ENCODE measurements around the gene IFNW1. TPM values are rescaled to one million over a fixed set of nuclear protein-coding genes. Genes with fewer than 3 reads are reported as not detected.

IFNW1 gene
- total and polyA plus RNA-seq, 10 of the 15 experiments (the other 5 are each of a cell fraction or from before 2014, with no cell fraction given): 0.06 to 0.11 (median 0.09) TPM; not detected in 7

DNA sequence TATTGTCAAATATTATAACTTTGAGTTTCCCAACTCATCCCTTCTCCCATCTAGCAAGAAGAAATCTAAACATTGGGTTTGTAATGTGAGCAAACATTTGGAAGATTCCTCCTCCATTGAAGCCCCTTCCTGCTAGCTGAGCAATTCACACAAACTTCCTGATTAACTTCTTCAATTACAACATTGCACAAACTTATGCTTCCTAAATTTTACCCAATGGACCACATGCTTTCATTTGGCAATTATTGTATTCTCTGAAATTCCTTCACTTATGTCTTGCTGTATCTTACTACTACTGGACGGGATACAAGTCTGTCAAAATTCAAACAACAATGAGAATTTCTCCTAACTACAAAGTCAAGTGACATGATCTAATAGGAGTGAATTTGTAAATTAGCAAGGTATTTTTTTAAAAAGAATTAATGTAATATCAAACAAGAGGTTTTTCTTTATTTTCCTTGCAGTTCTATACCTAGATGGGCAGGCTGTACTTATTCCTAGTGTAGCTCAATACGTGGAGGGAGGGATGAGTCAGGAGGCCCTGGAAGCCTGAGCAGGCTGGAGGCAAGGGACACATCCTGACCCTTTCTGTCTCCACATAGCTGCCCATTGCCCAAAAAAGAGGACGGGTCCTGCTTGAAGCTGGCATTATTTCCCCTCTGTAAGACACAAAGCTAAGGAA, 11.8 kb upstream of the IFNW1 start (continued):
- TF ChIP-seq, protein P1, sequence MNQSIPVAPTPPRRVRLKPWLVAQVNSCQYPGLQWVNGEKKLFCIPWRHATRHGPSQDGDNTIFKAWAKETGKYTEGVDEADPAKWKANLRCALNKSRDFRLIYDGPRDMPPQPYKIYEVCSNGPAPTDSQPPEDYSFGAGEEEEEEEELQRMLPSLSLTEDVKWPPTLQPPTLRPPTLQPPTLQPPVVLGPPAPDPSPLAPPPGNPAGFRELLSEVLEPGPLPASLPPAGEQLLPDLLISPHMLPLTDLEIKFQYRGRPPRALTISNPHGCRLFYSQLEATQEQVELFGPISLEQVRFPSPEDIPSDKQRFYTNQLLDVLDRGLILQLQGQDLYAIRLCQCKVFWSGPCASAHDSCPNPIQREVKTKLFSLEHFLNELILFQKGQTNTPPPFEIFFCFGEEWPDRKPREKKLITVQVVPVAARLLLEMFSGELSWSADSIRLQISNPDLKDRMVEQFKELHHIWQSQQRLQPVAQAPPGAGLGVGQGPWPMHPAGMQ (IDR thresholded peaks at IDR 0.05; ENCODE audit: borderline replicate concordance): no peak
- TF ChIP-seq, protein P2, sequence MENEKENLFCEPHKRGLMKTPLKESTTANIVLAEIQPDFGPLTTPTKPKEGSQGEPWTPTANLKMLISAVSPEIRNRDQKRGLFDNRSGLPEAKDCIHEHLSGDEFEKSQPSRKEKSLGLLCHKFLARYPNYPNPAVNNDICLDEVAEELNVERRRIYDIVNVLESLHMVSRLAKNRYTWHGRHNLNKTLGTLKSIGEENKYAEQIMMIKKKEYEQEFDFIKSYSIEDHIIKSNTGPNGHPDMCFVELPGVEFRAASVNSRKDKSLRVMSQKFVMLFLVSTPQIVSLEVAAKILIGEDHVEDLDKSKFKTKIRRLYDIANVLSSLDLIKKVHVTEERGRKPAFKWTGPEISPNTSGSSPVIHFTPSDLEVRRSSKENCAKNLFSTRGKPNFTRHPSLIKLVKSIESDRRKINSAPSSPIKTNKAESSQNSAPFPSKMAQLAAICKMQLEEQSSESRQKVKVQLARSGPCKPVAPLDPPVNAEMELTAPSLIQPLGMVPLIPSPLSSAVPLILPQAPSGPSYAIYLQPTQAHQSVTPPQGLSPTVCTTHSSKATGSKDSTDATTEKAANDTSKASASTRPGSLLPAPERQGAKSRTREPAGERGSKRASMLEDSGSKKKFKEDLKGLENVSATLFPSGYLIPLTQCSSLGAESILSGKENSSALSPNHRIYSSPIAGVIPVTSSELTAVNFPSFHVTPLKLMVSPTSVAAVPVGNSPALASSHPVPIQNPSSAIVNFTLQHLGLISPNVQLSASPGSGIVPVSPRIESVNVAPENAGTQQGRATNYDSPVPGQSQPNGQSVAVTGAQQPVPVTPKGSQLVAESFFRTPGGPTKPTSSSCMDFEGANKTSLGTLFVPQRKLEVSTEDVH (IDR thresholded peaks at IDR 0.05; ENCODE audit: low read depth, partially characterized antibody): no peak
- TF ChIP-seq, protein P3, sequence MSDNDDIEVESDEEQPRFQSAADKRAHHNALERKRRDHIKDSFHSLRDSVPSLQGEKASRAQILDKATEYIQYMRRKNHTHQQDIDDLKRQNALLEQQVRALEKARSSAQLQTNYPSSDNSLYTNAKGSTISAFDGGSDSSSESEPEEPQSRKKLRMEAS (IDR thresholded peaks at IDR 0.05; ENCODE audit: low read depth, low read length): no peak
- TF ChIP-seq NFYB (IDR thresholded peaks at IDR 0.05; ENCODE audit: insufficient read depth, low read depth, low read length): no peak
- no peak for TF ChIP-seq CBFB (IDR thresholded peaks at IDR 0.05; ENCODE audit: low read depth)
- no peak for TF ChIP-seq FOXK2 (IDR thresholded peaks at IDR 0.05)
- no peak for TF ChIP-seq POLR2A (IDR thresholded peaks at IDR 0.05; ENCODE audit: low read depth, low read length)
- TF ChIP-seq, protein P4, sequence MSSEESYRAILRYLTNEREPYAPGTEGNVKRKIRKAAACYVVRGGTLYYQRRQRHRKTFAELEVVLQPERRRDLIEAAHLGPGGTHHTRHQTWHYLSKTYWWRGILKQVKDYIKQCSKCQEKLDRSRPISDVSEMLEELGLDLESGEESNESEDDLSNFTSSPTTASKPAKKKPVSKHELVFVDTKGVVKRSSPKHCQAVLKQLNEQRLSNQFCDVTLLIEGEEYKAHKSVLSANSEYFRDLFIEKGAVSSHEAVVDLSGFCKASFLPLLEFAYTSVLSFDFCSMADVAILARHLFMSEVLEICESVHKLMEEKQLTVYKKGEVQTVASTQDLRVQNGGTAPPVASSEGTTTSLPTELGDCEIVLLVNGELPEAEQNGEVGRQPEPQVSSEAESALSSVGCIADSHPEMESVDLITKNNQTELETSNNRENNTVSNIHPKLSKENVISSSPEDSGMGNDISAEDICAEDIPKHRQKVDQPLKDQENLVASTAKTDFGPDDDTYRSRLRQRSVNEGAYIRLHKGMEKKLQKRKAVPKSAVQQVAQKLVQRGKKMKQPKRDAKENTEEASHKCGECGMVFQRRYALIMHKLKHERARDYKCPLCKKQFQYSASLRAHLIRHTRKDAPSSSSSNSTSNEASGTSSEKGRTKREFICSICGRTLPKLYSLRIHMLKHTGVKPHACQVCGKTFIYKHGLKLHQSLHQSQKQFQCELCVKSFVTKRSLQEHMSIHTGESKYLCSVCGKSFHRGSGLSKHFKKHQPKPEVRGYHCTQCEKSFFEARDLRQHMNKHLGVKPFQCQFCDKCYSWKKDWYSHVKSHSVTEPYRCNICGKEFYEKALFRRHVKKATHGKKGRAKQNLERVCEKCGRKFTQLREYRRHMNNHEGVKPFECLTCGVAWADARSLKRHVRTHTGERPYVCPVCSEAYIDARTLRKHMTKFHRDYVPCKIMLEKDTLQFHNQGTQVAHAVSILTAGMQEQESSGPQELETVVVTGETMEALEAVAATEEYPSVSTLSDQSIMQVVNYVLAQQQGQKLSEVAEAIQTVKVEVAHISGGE (CRISPR knock-in tag; IDR thresholded peaks at IDR 0.05): no peak
- TF ChIP-seq MTA2 (IDR thresholded peaks at IDR 0.05; ENCODE audit: low read depth): no peak
- TF ChIP-seq FOS (IDR thresholded peaks at IDR 0.05; ENCODE audit: borderline replicate concordance, extremely low read depth, insufficient read length): no peak

All from GM12878 (cell line).